Measurements from ENCODE around the gene CNTLN.
"Not testable (repeated sequence)": the region's sequence is repeated elsewhere in the genome, so short reads cannot be mapped to it uniquely, and the experiment has no call there.

CNTLN gene

DNA sequence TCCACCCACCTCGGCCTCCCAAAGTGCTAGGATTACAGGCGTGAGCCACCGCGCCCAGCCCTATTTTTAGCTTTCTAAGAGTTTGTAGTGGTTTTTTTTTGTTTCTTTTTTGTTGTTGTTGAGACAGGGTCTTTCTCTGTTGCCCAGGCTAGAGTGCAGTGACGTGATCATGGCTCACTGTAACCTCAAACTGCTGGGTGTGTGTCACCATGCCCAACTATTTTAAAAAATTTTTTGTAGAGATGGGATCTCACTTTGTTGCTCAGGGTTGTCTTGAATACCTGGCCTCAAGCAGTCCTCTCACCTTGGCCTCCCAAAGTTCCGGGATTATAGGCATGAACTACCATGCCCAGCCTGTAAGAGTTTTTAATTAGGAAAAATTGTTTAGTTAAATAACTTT is 298.7 kb downstream of the CNTLN start:
- DNase-seq: no peak

DNA sequence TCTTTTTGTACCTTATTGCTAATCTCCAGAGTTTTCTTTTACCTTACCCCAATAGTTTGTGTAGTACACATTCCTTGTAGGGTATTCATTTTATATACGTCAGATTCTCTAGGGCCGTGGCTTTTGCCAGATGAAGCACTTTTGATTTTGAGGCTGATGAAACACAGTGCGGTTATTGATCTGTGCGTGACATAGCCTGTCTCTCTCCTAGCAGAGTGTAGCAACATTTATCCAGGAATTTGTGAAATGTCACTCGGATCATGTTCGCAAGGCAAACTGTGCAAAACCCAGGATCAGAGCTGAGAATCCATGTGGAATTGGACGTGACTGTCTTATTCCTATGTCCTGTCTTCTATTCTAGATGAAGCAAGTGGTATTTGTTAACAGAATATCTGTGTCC is 302.0 kb downstream of the CNTLN start:
- DNase-seq: no peak

DNA sequence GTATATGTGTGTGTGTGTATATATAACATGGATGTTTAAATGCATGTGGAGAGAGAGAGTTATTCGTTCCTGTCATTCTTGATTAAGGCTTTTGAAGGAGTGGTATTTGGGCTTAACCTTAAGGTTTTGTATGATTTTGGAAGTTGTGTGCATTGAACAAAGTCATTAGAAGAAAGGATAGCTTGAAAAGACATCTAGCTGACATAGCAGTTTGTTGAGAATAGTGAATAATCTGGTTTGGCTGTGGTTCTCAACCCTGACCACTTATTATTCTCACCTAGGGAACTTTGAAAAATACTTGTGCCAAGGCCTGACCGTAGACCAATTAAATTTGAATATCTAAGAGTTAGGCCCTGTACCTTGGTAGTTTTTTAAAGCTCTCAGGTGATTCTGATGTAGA is 303.0 kb downstream of the CNTLN start:
- no peak for DNase-seq

DNA sequence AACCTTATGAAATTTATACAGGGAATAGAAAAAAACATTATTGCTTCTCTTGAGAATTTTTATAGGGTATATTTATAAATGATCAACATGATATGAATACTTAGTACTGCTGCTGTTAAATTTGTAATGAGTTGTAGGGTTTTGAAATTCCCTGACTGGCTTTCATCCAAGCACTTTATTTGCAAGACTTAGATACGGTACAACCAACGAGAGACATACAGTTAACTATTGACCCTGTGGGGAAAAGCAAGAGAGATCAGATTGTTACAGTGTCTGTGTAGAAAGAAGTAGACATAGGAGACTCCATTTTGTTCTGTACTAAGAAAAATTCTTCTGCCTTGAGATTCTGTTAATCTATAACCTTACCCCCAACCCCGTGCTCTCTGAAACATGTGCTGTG is 310.3 kb downstream of the CNTLN start:
- not testable (repeated sequence) for DNase-seq

DNA sequence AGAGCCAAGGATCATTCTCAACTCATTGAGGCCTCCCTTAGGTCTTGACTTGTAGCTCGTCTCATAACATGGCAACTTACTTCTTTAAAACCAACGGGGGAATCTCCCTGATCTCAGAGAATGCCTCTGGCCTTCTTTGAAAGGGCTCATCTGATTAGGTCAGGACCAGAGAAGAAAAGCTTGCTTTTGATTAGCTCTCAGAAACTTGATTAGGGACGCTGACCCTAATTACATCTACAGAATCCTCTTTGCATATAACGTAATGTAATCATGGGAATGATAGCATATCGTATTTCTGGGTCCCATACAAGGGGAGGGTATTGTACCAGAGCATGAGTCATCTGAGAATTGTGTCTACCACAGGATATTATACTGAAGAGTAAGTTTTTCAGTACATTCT is 318.9 kb downstream of the CNTLN start:
- peak; percentile 50 for DNase-seq

DNA sequence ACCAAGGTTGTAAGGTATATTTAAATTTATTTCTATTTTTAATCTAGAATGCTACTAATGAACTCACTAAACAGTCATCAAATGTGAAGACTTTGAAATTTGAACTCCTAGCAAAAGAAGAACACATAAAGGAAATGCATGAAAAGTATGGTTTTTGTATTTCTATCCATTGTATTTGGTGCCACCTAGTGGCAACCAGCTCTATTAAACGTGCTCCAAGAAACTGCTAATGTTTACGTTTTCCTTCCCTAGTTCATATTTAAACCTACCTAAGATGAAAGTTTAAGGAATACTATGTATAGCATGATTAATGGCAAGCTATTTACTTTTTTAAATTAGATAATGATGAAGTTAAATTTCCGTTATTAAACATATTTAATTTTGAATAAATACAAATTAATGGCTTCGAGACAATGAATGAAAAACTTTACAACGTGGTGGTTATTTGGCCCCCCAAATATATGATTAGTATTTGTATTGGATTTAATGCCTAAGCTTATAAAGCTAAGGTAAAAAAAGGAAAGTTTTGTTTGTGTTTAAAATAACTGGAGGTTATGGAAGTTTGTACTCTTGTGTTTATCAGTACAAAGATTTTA is 328.1 kb downstream of the CNTLN start:
- DNase-seq: peak; percentile 71

DNA sequence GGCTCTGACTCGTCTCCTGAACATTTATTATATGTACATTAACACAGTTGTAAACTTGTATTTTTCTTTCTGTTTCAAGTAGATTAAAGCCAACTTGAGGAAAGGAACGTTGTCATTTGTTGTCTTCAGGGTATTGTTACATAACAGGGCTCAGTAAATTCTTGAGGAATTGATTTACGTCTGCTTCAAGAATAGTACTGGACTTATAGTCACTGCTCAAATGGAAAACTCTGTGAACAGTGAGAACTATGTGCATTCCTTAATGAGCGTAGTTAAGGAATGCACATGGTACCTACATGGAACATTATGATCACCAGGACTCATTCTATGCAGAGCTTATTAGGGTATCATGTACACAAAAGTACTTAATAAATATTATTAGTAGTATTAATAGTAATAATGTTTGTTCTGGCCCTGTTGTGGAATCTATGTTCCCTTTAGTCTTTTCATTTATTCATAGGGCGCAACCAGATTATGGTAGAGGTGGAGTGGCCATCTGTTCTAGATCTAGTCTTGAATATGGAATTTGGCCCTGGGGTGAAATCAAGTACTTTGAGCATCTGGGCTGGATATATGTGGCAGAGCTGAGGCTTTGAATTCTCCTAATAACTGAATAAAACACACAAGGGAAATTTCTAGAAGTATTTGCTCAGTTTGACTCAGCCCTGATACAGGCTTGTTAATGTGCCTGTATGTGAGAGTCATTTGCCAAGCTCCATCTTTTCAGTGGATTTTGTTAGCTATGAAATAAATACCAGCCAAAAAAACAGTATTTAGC is 335.4 kb downstream of the CNTLN start:
- DNase-seq: peak; percentile 30

DNA sequence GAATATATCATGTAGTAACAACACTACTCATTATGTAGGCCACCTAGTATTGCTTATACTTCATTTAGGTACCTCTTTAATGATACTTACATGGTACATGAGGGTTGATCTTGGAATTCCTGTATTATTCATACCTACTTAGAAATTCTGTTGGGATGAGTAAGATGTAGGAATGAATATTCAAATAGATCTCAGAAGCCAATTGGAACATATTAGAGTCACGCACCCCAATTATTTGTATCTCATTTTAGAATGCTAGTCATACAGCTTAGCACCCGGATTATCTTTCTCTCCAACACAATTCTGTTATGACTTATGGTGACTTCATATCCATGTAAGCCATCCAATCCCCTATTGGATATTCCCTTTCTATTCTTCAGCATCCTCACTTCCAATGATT is 337.3 kb downstream of the CNTLN start:
- DNase-seq: no peak

DNA sequence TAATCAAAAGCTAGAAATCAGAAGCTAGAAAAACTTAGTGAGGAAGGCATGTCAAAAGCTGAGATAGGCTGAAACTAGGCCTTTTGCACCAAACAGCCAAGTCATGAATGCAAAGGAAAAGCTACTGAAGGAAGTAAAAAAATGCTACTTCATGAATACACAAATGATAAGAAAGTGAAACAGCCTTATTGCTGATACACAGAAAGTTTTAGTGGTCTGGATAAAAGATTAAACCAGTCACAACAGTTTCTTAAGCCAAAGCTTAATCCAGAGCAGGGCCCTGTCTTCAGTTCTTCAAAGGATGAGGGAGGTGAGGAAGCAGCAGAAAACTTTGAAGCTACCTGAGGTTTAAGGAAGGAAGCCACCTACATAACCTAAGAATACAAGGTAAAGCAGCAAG is 341.6 kb downstream of the CNTLN start:
- DNase-seq: no peak

DNA sequence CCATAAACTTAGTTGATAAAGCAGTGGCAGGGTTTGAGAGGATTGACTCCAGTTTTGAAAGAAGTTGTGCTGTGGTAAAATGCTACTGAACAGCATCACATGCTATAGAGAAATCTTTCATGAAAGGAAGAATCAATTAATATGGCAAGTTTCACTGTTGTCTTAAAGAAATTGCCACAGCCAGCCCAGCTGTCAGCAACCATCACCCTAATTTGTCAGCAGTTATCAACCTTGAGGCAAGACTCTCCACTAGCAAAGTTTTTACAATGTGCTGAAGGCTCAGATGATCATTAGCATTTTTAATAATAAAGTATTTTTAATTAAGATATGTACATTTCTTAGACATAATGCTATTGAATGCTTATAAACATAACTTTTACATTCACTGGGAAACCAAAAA is 343.0 kb downstream of the CNTLN start:
- DNase-seq: no peak

DNA sequence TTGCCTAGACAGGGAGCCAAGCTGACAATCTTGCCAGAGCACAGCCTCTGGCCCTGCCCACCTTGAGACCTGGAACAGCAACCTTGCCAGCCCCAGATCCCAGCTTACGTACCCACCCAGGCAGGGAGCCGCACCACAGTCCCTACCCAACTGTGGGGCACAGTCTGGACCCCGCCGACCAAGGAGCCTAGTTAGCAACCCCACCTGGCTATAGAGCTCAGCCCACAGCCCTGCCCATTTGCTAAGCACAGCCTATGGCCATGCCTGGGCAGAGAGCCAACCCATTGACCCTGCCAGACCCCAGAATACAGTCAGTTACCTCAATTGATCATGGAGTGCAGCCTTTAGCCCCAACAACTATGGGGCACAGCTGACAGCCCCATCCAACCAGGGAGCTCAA is 346.1 kb downstream of the CNTLN start:
- no peak for DNase-seq

DNA sequence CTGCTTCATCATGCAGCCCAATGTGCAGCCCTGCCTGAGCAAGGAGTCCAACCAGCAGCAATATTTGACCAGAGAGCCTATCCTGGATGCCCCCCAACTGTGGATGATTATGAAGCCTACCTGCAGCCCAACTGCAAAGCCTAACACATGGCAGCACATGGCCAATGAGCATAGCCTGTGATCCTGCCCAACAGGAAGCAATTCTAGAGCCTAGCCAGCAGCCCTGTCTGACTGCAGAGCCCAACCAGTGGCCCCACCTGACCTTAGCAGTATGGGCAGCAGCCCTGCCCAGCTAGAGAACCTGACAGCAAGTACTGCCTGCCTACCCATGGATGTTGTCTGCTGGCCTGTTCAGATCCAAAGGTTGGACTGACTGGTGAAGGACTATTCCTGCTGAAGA is 346.7 kb downstream of the CNTLN start:
- DNase-seq: peak; percentile 27

DNA sequence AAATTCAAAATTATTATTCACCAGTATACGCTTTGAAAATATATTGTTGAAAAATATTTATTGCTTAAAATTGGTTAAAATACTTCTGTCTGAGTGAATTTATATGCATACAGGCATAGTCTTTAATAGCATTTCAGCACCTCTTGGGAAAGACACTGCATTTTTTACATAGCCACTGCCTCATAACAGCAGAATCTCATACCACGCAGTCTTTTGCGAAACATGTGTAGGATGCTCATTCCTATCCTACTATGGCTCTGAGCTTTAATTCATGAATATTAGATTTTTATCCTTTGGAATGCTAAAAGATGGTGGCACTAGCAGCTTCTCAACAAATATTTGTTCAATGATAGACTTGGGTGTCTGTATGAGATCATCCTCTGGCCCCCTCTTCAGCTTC is 350.1 kb downstream of the CNTLN start:
- DNase-seq: no peak

DNA sequence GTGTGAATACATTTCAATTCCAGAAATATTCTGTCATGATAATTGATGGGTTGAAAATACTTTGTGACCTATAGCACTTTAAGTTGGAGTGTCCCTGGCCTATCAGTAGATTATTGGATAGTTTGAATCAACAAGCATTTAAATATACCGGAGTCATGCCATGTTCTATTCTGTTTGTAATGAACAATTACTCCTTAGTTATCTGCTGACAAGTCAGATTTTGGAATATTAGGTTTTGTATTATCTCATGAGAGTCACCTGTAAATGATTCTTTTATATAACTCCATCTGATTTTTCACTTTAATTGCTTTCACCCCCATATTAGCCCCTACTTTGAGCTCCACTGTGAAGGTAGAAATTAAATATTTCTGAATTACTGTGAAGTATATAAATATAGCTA is 351.6 kb downstream of the CNTLN start:
- no peak for DNase-seq

DNA sequence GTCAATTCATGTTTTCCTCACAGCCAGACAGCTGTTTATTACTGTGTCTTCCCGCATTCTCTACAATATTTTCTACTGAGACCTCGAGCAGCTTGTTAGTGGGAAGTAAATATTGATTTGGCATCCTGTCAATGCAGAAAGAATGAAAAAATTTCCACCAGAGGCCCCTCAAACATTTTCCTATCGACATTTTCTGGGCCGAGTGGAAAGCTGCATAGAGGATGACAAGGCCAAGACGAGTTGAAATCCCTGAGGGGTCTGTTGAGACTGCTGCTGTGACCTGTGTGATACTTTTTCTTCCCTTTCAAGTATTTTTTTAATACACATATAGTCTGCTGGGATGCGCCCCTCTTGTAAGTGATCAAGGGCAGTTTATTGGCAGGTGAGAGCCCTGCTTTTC is 352.6 kb downstream of the CNTLN start:
- DNase-seq: peak; percentile 81

DNA sequence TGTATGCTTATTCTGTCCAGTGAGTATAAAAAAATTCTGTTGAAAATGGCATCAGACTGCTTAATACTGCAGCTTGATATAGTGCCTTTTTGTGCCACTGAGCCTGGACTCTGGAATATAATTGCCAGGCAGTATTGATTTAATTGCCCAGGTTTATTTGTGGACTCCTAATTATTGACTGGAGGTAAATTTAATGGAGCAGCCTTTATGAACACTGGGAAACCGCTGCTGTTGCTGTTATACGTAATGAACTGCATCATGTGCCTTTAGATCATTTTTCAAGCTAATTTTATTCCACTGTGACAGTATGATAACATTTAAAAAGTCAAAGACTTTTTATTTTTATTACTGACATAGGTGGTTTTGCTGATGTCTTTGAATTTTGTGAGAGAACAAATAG is 353.8 kb downstream of the CNTLN start:
- peak; percentile 95 for DNase-seq

DNA sequence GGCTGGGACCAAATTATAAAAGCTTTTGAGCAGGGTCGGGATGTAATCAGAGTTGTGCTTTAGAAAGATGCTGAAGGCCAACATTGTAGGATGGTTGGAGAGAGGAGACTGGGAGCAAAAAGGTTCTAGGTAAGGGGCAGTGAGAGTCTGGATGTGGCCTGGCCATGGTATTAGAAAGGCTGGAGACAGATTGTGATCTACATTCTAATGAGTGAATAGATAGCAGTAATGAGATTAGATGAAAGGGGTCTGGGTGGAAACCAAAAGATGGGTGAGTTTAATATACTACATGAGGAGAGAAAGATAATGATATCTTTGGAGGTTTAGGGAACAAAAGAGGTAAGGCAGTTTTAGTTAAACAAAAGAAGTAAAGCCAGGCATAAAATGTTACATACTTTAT is 355.3 kb downstream of the CNTLN start:
- DNase-seq: peak; percentile 62

DNA sequence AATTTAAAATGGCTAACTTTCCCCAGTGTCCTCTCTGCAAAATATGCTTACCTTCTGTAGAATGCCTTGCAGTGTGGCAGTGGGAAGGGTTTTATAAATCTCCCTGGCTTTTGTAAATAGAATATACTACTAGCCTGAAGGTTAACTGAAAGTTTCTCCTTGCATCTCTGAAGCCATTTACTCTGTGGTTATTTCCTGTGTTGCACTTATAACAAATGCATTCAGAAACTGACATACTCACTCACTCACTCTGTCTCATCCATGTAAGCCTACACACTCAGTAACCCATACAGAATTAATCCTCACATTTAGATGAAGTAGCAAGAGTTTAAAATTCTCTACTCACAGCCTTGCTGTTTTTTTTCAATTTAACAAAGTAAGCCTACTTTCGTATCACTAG is 356.9 kb downstream of the CNTLN start:
- peak; percentile 65 for DNase-seq

DNA sequence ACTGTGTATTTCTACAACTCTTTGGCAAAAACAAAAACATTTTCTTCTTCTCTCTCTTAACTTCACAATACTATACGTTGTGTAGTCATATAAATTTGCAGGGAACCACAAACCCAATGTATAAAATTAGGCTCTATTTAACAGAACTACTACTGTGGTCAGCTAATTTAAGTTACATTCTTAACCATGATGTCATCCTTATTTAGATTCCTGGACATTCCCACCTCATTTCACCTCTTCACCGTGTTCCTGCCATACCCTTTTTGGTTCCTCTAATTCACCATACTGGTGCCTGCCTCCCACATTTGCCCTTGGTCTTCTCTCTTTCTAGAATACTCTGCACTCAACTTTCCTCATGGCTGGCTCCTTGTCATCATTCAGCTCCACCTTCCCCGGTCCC is 368.4 kb downstream of the CNTLN start:
- no peak for DNase-seq

DNA sequence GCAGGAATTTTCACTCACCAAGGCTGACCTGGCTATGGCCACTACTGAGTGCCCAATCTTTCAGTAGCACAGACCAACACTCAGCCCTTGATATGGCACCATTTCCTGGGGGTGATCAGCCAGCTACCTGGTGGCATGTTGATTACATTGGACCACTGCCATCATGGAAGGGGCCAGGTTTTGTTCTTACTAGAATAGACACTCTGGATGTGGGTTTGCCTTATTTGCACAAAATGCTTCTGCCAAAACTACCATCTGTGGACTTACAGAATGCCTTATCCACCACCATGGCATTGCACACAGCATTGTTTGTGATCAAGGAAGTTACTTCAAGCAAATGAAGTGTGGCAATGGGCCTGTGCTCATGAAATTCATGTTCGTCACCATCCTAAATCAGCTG is 374.3 kb downstream of the CNTLN start:
- DNase-seq: peak; percentile 96

DNA sequence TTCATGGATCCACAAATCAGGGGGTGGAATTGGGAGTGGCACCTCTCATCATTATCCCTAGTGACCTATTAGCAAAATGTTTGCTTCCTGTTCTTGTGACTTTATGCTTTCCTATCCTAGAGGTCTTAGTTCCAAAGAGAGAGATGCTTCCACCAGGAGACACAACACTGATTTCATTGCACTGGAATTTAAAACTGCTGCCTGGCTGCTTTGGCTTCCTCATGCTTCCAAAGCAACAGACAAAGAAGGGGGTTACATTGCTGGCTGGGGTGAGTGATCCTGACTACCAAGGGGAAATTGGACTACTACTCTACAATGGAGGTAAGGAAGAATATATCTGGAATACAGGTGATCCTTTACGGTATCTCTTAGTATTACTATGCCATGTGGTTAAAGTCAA is 374.9 kb downstream of the CNTLN start:
- DNase-seq: peak; percentile 59

DNA sequence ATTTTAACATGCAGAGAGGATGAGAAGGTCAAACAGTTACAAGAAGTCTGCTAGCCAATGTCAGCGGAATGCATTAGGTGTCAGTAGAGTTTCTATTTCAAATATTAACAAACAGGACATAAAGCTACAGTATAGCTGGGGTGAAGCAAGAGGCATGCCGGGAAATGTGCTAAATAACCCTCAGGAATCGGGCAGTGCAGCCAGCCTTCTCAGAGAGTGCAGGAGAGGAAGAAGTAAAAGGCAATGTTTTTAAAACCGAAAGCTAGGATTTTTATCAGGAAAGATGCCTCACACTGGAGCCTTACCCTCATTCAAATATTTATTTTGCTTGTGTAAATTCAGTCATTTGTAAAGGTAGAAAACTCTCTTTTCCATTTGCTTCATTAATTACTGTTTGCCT is 384.9 kb downstream of the CNTLN start:
- DNase-seq: peak; percentile 76

DNA sequence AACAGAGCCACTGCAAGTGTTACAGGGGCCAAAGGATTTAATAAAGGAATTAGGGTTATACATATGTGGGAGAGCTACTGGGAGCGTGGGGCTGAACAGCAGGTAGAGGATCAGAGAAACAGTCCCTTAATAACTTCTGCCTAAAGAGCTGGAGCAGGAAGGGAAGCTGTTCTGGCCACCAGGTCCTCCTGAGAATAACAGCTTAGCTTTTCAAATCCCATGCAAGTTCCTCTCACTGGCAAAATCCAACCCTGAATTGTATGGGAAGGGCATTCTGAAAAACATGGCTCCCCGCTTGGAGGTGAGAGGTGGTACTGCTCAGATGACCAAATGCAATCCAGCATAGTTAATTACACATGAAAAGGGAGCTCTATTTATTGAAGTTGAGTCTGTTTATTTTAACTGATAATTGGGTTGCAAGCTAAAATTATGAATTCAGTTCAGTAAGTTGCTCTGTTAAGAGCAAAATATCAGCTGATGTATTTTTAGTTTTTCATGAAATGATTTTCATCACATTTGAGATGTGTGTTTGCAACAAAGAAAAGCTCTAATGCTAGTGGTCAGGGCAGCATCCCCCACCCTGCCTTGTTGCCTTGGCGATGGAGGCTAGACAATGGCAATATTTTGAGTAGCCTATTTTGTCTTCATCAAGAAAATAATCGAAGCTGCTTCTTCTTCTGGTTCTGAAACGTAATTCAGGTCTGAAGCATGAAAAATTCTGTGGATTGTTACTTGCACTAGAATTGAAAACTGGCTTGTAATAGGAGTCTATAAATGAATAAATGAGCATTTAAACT is 385.6 kb downstream of the CNTLN start:
- DNase-seq: peak; percentile 95

Data from NCI-H69 (cell line).